ENCODE measurements around the gene CPEB2. TPM values are rescaled to one million over a fixed set of nuclear protein-coding genes. Genes with fewer than 3 reads are reported as not detected.

Gene CPEB2
- total RNA-seq, 2 experiments from 2014 or later, result 2.2 to 6.6 TPM

DNA sequence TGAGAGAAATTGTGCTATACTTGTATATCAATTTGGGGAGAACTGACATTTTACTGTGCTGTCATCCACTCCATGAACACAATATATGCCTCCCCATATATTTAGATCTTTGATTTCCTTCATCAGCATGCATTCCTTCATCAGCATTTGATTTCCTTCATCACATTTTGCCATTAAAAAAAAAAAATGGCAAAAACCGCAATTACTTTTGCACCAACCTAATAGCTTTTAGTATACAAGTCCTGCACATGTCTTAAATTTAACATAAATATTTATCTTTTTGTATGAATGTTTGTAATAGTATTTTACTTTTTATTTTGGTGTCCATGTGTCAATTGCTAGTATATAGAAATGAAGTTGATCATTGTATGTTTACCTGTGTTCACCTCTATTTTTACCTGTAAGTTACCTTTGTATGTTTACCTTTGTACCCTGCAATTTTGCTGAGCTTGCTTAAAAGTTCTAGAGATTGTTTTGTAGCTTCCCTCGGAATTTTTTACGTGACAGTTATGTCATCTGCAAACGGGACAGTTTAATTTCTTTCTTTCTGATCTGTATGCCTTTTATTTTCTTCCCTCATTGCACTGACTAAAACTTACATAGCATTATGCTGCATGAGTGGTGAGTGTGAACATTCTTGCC is 86.2 kb downstream of the CPEB2 start:
- BruUV-seq (replicated peaks), result no TSS peak
- H3K4me1 ChIP-seq (ENCODE audit: insufficient read depth, low read length, poor library complexity, severe bottlenecking), result no peaks in the 10 kb centered on the region
- 0 out of 2 replicates have a peak, but pooled peaks cover 8% of the 10 kb centered on the region for H3K9me3 ChIP-seq (ENCODE audit: low read length)
- intact Hi-C loops (cut with micrococcal nuclease; ENCODE audit: unreplicated experiment), result loop anchor here (5.0 kb wide), 1 partner anchor 491 kb away; no protein-coding TSS in a partner anchor
- no peaks in the 10 kb centered on the region; the same call in 1 of the 2 replicates for H3K9me2 ChIP-seq (ENCODE audit: insufficient read depth, low read length)
- H4K20me1 ChIP-seq (ENCODE audit: insufficient read depth, low read length), result no peaks in the 10 kb centered on the region
- no peak overlapping the region for H3K27ac ChIP-seq (ENCODE audit: low read depth, low read length, poor library complexity, severe bottlenecking)
- ChIA-PET POLR2A (interaction anchor here (0.7 kb wide), 1 partner anchor 26 kb away, joined by 4 read pairs; no protein-coding TSS in a partner anchor), CTCF (ENCODE audit: unreplicated experiment) (no interaction called here)
- H3K79me2 ChIP-seq (ENCODE audit: insufficient read depth, low read depth, low read length), result no peaks in the 10 kb centered on the region
- no peak overlapping the region for H2AFZ ChIP-seq (ENCODE audit: low read length)
- TF ChIP-seq, protein P1, sequence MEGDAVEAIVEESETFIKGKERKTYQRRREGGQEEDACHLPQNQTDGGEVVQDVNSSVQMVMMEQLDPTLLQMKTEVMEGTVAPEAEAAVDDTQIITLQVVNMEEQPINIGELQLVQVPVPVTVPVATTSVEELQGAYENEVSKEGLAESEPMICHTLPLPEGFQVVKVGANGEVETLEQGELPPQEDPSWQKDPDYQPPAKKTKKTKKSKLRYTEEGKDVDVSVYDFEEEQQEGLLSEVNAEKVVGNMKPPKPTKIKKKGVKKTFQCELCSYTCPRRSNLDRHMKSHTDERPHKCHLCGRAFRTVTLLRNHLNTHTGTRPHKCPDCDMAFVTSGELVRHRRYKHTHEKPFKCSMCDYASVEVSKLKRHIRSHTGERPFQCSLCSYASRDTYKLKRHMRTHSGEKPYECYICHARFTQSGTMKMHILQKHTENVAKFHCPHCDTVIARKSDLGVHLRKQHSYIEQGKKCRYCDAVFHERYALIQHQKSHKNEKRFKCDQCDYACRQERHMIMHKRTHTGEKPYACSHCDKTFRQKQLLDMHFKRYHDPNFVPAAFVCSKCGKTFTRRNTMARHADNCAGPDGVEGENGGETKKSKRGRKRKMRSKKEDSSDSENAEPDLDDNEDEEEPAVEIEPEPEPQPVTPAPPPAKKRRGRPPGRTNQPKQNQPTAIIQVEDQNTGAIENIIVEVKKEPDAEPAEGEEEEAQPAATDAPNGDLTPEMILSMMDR (conservative IDR thresholded peaks at IDR 0.05; ENCODE audit: low read length), result no peak
- no peak for TF ChIP-seq EZH2phosphoT487 (IDR thresholded peaks at IDR 0.05; ENCODE audit: borderline replicate concordance, low read depth, low read length)
- no peaks in the 10 kb centered on the region for H3K36me3 ChIP-seq (ENCODE audit: insufficient read depth, low read length)
- no peak for DNase-seq (ENCODE audit: low spot score)
- H3K4me3 ChIP-seq (ENCODE audit: low read depth, low read length, poor library complexity, severe bottlenecking), result no peak overlapping the region
- no peak overlapping the region for H3K4me2 ChIP-seq (ENCODE audit: low read length)

DNA sequence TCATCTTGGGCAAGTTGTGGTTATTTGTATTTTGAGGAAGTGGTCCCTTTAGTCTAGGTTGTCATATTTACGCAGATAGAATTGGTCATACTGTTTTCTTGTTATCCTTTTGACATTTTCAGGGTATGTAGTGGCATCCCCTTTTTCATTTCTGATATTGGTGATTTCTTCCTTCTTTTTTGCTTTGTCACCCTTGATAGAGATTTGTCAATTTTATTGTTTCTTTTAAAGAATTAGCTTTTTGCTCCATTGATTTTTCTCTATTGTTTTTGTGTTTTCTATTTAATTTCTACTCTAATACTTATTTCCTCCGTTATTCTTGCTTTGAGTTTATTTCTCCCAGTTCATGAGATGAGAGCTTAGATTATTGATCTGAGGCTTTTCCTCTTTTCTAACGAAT is 87.7 kb downstream of the CPEB2 start:
- DNase-seq (ENCODE audit: low spot score), result no peak
- intact Hi-C loops (cut with micrococcal nuclease; ENCODE audit: unreplicated experiment), result loop anchor here (5.0 kb wide), 1 partner anchor 493 kb away; no protein-coding TSS in a partner anchor
- no peak overlapping the region for H2AFZ ChIP-seq (ENCODE audit: low read length)
- no peak overlapping the region for H3K4me3 ChIP-seq (ENCODE audit: low read depth, low read length, poor library complexity, severe bottlenecking)
- no peak overlapping the region for H3K4me2 ChIP-seq (ENCODE audit: low read length)
- BruUV-seq (replicated peaks), result no TSS peak
- no peaks in the 10 kb centered on the region for H3K79me2 ChIP-seq (ENCODE audit: insufficient read depth, low read depth, low read length)
- ChIA-PET CTCF (ENCODE audit: unreplicated experiment) (no interaction called here), POLR2A (no interaction called here)
- H4K20me1 ChIP-seq (ENCODE audit: insufficient read depth, low read length), result no peaks in the 10 kb centered on the region
- no peak for TF ChIP-seq EZH2phosphoT487 (IDR thresholded peaks at IDR 0.05; ENCODE audit: borderline replicate concordance, low read depth, low read length)
- TF ChIP-seq, protein P1 (conservative IDR thresholded peaks at IDR 0.05; ENCODE audit: low read length), result no peak
- H3K9me2 ChIP-seq (ENCODE audit: insufficient read depth, low read length), result no peaks in the 10 kb centered on the region; the same call in 1 of the 2 replicates
- H3K4me1 ChIP-seq (ENCODE audit: insufficient read depth, low read length, poor library complexity, severe bottlenecking), result no peaks in the 10 kb centered on the region
- 0 out of 2 replicates have a peak, but pooled peaks cover 3% of the 10 kb centered on the region for H3K9me3 ChIP-seq (ENCODE audit: low read length)
- H3K27ac ChIP-seq (ENCODE audit: low read depth, low read length, poor library complexity, severe bottlenecking), result no peak overlapping the region
- no peaks in the 10 kb centered on the region for H3K36me3 ChIP-seq (ENCODE audit: insufficient read depth, low read length)

DNA sequence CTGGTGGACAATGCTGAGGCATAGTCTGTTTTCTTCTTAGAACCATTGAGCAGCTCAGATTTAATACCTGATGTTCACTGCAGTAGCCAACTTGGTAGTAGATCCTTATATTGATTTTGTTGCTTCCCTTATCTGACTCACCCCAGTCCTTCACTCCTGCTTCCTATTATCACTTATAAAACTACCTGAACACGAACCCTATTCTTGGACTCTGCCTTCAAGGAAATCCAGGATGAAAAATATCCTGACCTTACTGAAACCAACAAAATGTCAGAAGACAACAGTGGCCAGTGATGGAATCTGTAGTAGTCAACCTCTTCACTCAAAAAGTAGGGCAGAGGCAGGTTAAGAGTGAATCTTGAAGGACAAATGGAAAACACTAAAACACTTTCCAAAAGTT is 98.1 kb downstream of the CPEB2 start:
- H3K9me3 ChIP-seq (ENCODE audit: low read length), result no peaks in the 10 kb centered on the region
- TF ChIP-seq EZH2phosphoT487 (IDR thresholded peaks at IDR 0.05; ENCODE audit: borderline replicate concordance, low read depth, low read length), result no peak
- TF ChIP-seq, protein P1 (conservative IDR thresholded peaks at IDR 0.05; ENCODE audit: low read length), result no peak
- H3K27ac ChIP-seq (ENCODE audit: low read depth, low read length, poor library complexity, severe bottlenecking), result no peak overlapping the region
- no peaks in the 10 kb centered on the region for H3K9me2 ChIP-seq (ENCODE audit: insufficient read depth, low read length)
- H3K36me3 ChIP-seq (ENCODE audit: insufficient read depth, low read length), result no peaks in the 10 kb centered on the region
- CTCF ChIA-PET (ENCODE audit: unreplicated experiment), result no interaction called here
- intact Hi-C loops (cut with micrococcal nuclease; ENCODE audit: unreplicated experiment), result no loop called here
- no peaks in the 10 kb centered on the region for H3K79me2 ChIP-seq (ENCODE audit: insufficient read depth, low read depth, low read length)
- BruUV-seq (replicated peaks), result no TSS peak
- no peak for DNase-seq (ENCODE audit: low spot score)
- no peak overlapping the region for H2AFZ ChIP-seq (ENCODE audit: low read length)
- no peak overlapping the region for H3K4me2 ChIP-seq (ENCODE audit: low read length)
- no peaks in the 10 kb centered on the region for H3K4me1 ChIP-seq (ENCODE audit: insufficient read depth, low read length, poor library complexity, severe bottlenecking)
- H3K4me3 ChIP-seq (ENCODE audit: low read depth, low read length, poor library complexity, severe bottlenecking), result no peak overlapping the region
- POLR2A ChIA-PET, result interaction anchor here (1.1 kb wide), 1 partner anchor 69 kb away, joined by 4 read pairs; no protein-coding TSS in a partner anchor
- no peaks in the 10 kb centered on the region for H4K20me1 ChIP-seq (ENCODE audit: insufficient read depth, low read length)

All from OCI-LY7 (cell line).